H1 (cell line): Measurements from ENCODE around the gene GRHL3. TPM values are rescaled to one million over a fixed set of nuclear protein-coding genes. Genes with fewer than 3 reads are reported as not detected.

Source experiments
- CTCF ChIA-PET: fragments of 300-600 bp; sonication (Branson Sonifier 250); formaldehyde crosslinking; loops from one replicate; lab custom pipeline; 2021; ENCODE audit not compliant: partially characterized antibody; lab: Charles Lee
- POLR2A ChIA-PET: fragments of 300-600 bp; sonication (Branson Sonifier 250); formaldehyde crosslinking; loops from one replicate; lab custom pipeline; 2021; ENCODE audit warnings: inconsistent platforms; ENCODE audit not compliant: partially characterized antibody; lab: Charles Lee
- DNase-seq, 2 experiments: peaks; one replicate each; pipeline versions ENCODE4 v3.0.0 to v3.0.0-alpha.2; 2010 to 2022; ENCODE audit warnings: low spot score in 2 of 2, low read depth in 1 of 2, mixed read lengths in 1 of 2
- FAIRE-seq: peaks from 2 replicates; lab custom pipeline; 2011; peaks lifted over from hg19 to GRCh38; lab: Jason Lieb, UNC
- H2AFZ ChIP-seq: 2 replicates; pipeline ENCODE4 v1.8.1; 2012; ENCODE audit warnings: low read length, inconsistent platforms
- H2AK5ac ChIP-seq: 2 replicates; pipeline ENCODE4 v1.6.1; 2013; ENCODE audit warnings: low read depth, low read length
- H2BK120ac ChIP-seq: replicated peaks from 2 replicates; pipeline ENCODE3; 2013; ENCODE audit warnings: low read depth, low read length, inconsistent platforms
- H2BK12ac ChIP-seq: 2 replicates; pipeline ENCODE4 v1.6.1; 2013; ENCODE audit warnings: low read depth, low read length
- H2BK15ac ChIP-seq: 2 replicates; pipeline ENCODE4 v1.6.1; 2013; ENCODE audit warnings: low read length
- H2BK20ac ChIP-seq: 2 replicates; pipeline ENCODE4 v1.6.1; 2013; ENCODE audit warnings: low read length
- H2BK5ac ChIP-seq: 2 replicates; pipeline ENCODE4 v1.6.1; 2013; ENCODE audit warnings: low read depth, low read length
- H3K14ac ChIP-seq: 2 replicates; pipeline ENCODE4 v1.6.1; 2013; ENCODE audit warnings: inconsistent platforms; ENCODE audit not compliant: insufficient read length
- H3K18ac ChIP-seq: 2 replicates; pipeline ENCODE4 v1.6.1; 2013; ENCODE audit warnings: low read length; ENCODE audit errors: extremely low read depth
- H3K23ac ChIP-seq: 2 replicates; pipeline ENCODE4 v1.6.1; 2013; ENCODE audit warnings: inconsistent platforms; ENCODE audit not compliant: insufficient read length
- H3K23me2 ChIP-seq: 2 replicates; pipeline ENCODE4 v1.6.1; 2013; ENCODE audit warnings: low read depth, low read length
- H3K27ac ChIP-seq: 2 replicates; pipeline ENCODE4 v1.6.1; 2011; ENCODE audit warnings: low read depth, low read length, inconsistent platforms
- H3K27me3 ChIP-seq, 4 experiments: replicated peaks in 1 of 4; 1 replicate in 1 of 4; 2 replicates in 3 of 4; pipeline versions ENCODE4 v1.6.1 to v1.8.1; 2011 to 2013; ENCODE audit warnings: low read length in 3 of 4, mild to moderate bottlenecking in 3 of 4, inconsistent platforms in 2 of 4, mixed read lengths in 2 of 4, moderate library complexity in 1 of 4; ENCODE audit not compliant: control insufficient read depth in 3 of 4, insufficient read depth in 3 of 4; ENCODE audit errors: extremely low read depth in 1 of 4
- H3K36me3 ChIP-seq, 4 experiments: 2 replicates each; pipeline versions ENCODE4 v1.6.1 to v1.8.1; 2011 to 2013; ENCODE audit warnings: mild to moderate bottlenecking in 4 of 4, low read length in 3 of 4, moderate library complexity in 2 of 4, control low read depth in 1 of 4, inconsistent platforms in 1 of 4; ENCODE audit not compliant: insufficient read depth in 4 of 4, control insufficient read depth in 2 of 4
- H3K4ac ChIP-seq: replicated peaks from 2 replicates; pipeline ENCODE3; 2013; ENCODE audit warnings: low read length, low read depth, mixed read lengths, inconsistent platforms; ENCODE audit not compliant: insufficient read length
- H3K4me1 ChIP-seq, 4 experiments: replicated peaks in 1 of 4; 1 replicate in 1 of 4; 2 replicates in 3 of 4; pipeline versions ENCODE4 v1.6.1 to v1.8.1; 2011 to 2013; ENCODE audit warnings: low read length in 3 of 4, inconsistent platforms in 2 of 4, mixed read lengths in 1 of 4; ENCODE audit not compliant: insufficient read depth in 4 of 4, control insufficient read depth in 3 of 4
- H3K4me2 ChIP-seq, 2 experiments: 2 replicates each; pipeline versions ENCODE4 v1.6.1 to v1.8.1; 2011 to 2013; ENCODE audit warnings: low read depth in 2 of 2, low read length in 2 of 2, control low read depth in 1 of 2, inconsistent platforms in 1 of 2, mild to moderate bottlenecking in 1 of 2; ENCODE audit not compliant: insufficient read depth in 1 of 2
- H3K4me3 ChIP-seq, 4 experiments: fragments of 200-600, 300-600 bp in 1 of 4; sonication (generic), shearing (Covaris generic), sonication (Bioruptor Twin) in 1 of 4; 2 replicates each; pipeline versions ENCODE4 v1.5.1 to v1.8.1; 2011 to 2016; ENCODE audit warnings: low read length in 4 of 4, low read depth in 3 of 4, control low read depth in 2 of 4, inconsistent platforms in 2 of 4, mild to moderate bottlenecking in 2 of 4, mixed read lengths in 1 of 4, moderate library complexity in 1 of 4; ENCODE audit not compliant: insufficient read depth in 2 of 4; ENCODE audit errors: extremely low read depth in 1 of 4
- H3K56ac ChIP-seq: replicated peaks from 2 replicates; pipeline ENCODE3; 2013; ENCODE audit warnings: low read depth, mild to moderate bottlenecking, mixed read lengths, low read length, inconsistent platforms; ENCODE audit not compliant: insufficient read length
- H3K79me1 ChIP-seq: 2 replicates; pipeline ENCODE4 v1.6.1; 2013; ENCODE audit warnings: low read depth, low read length, control low read depth
- H3K79me2 ChIP-seq, 2 experiments: 2 replicates each; pipeline versions ENCODE4 v1.6.1 to v1.8.1; 2012 to 2013; ENCODE audit warnings: low read length in 2 of 2, mild to moderate bottlenecking in 2 of 2, inconsistent platforms in 1 of 2; ENCODE audit not compliant: insufficient read depth in 2 of 2, control insufficient read depth in 1 of 2
- H3K9ac ChIP-seq, 4 experiments: replicated peaks in 1 of 4; 1 replicate in 1 of 4; 2 replicates in 3 of 4; pipeline versions ENCODE4 v1.6.1 to v1.8.1; 2011 to 2013; ENCODE audit warnings: low read depth in 3 of 4, low read length in 3 of 4, control low read depth in 2 of 4, mild to moderate bottlenecking in 2 of 4, moderate library complexity in 2 of 4, inconsistent platforms in 1 of 4; ENCODE audit errors: extremely low read depth in 1 of 4
- H3K9me3 ChIP-seq, 2 experiments: 2 replicates each; pipeline versions ENCODE4 v1.6.1 to v1.8.1; 2012 to 2013; ENCODE audit warnings: mild to moderate bottlenecking in 2 of 2, moderate library complexity in 2 of 2, control low read depth in 1 of 2, inconsistent platforms in 1 of 2, low read depth in 1 of 2, low read length in 1 of 2, mixed read lengths in 1 of 2; ENCODE audit not compliant: insufficient read depth in 2 of 2
- H4K20me1 ChIP-seq, 2 experiments: replicated peaks in 1 of 2; 2 replicates each; pipeline versions ENCODE3 to v1.8.1; 2011 to 2013; ENCODE audit warnings: inconsistent platforms in 2 of 2, low read length in 2 of 2, mild to moderate bottlenecking in 1 of 2; ENCODE audit not compliant: insufficient read depth in 2 of 2, control insufficient read depth in 1 of 2
- H4K5ac ChIP-seq: 2 replicates; pipeline ENCODE4 v1.6.1; 2013; ENCODE audit warnings: low read length, low read depth, mixed read lengths, inconsistent platforms; ENCODE audit not compliant: insufficient read length
- H4K8ac ChIP-seq: 2 replicates; pipeline ENCODE4 v1.8.0; 2013; ENCODE audit warnings: mild to moderate bottlenecking, moderate library complexity, low read length, inconsistent platforms; ENCODE audit not compliant: insufficient read depth; ENCODE audit errors: extremely low read depth
- H4K91ac ChIP-seq: replicated peaks from 2 replicates; pipeline ENCODE3; 2013; ENCODE audit warnings: low read length, mixed read lengths, inconsistent platforms; ENCODE audit not compliant: insufficient read length
- E2F6 ChIP-seq: IDR thresholded peaks from 2 replicates; pipeline ENCODE4 v1.6.1; 2012; ENCODE audit warnings: inconsistent platforms
- MAFK ChIP-seq: IDR thresholded peaks from 2 replicates; pipeline ENCODE4 v1.6.1; 2012; ENCODE audit warnings: low read depth, mild to moderate bottlenecking, improper control_type of control experiment, low read length
- RFX5 ChIP-seq: IDR thresholded peaks from 2 replicates; pipeline ENCODE4 v1.6.1; 2011; ENCODE audit warnings: low read depth, low read length, improper control_type of control experiment, borderline replicate concordance
- WGBS, 2 experiments: shearing (Covaris generic) in 1 of 2; methylation state at CpG; one replicate each; pipeline versions ENCODE4 v1.1.6 to v1.1.7; 2013 to 2015; ENCODE audit warnings: low lambda C conversion rate in 2 of 2, mixed read lengths in 2 of 2, inconsistent platforms in 1 of 2, low coverage in 1 of 2, missing lambda C conversion rate in 1 of 2; ENCODE audit not compliant: insufficient replicate concordance in 2 of 2, insufficient coverage in 1 of 2, insufficient read length in 1 of 2; ENCODE audit errors: extremely low coverage in 1 of 2, missing lambda C conversion rate in 1 of 2; 5-methylcytosine and 5-hydroxymethylcytosine counted together
- polyA plus RNA-seq, 7 experiments: library from polyadenylated mRNA; depleted of rRNA in 3 of 7; stranded (reverse) in 5 of 7; unstranded in 2 of 7; fragments of >200 nt in 5 of 7; fragments of 200-250 nt in 2 of 7; gene quantifications; 1 replicate in 5 of 7; 2 replicates in 1 of 7; 4 replicates in 1 of 7; pipeline versions ENCODE4 v1.2.1 to v1.2.3, GENCODE V29; 2011 to 2013; ENCODE audit warnings: missing spikeins in 2 of 7, mixed read lengths in 2 of 7
- total RNA-seq: library from RNA; stranded (reverse); fragmentation: NEBNext Ultra II Directional; extraction: Animal tissue kit (Norgen Biotek cat#: 25700); gene quantifications from 2 replicates; pipeline ENCODE4 v1.2.1, GENCODE V29; 2021

Gene GRHL3
- total and polyA plus RNA-seq, 2 of the 8 experiments (the other 6 are each of a cell fraction or from before 2014, with no cell fraction given): 0.80 to 1.8 TPM

- H3K14ac ChIP-seq: no peak overlapping the region
- no peak overlapping the region for H4K8ac ChIP-seq
- no peak overlapping the region for H2AFZ ChIP-seq
- no peaks in the 10 kb centered on the region for H3K79me2 ChIP-seq
- 0 out of 2 replicates have a peak overlapping the region, but pooled peaks have one; percentile 11 for H2BK20ac ChIP-seq
- no peak overlapping the region for H3K27ac ChIP-seq
- H3K27me3 ChIP-seq: no peaks in the 10 kb centered on the region
- 0 out of 2 replicates have a peak overlapping the region, but pooled peaks have one; percentile 44 for H2BK12ac ChIP-seq
- no peak overlapping the region for H2BK120ac ChIP-seq
- POLR2A ChIA-PET: interaction anchor here (1.0 to 1.3 kb wide), 3 partner anchors 9 to 352 kb away, joined by 3 read pairs; no protein-coding TSS in a partner anchor
- H3K23me2 ChIP-seq: no peaks in the 10 kb centered on the region
- H3K9me3 ChIP-seq: no peaks in the 10 kb centered on the region
- WGBS, 2 experiments: 82% methylated on average over 4 of the region's 4 CpGs; no CpG with 5 or more reads in 1 of the 2 experiments
- no peaks in the 10 kb centered on the region for H3K36me3 ChIP-seq
- no peaks in the 10 kb centered on the region for H3K79me1 ChIP-seq
- no peak overlapping the region for H3K23ac ChIP-seq
- no peak for DNase-seq
- peaks cover 2 to 16% (median 7%) of the 10 kb centered on the region in 4 experiments; a peak in 6 of 7 replicates for H3K4me1 ChIP-seq
- H4K20me1 ChIP-seq: no peaks in the 10 kb centered on the region
- no peak overlapping the region for H4K91ac ChIP-seq
- TF ChIP-seq MAFK: peak; percentile 85
- no peak for TF ChIP-seq E2F6
- no peak for TF ChIP-seq RFX5
- TF ChIP-seq, all 59 proteins: peak for 1
- Histone ChIP-seq H2AK5ac (no peak overlapping the region), H3K4ac (no peak overlapping the region), H3K4me2 (no peak overlapping the region), H4K5ac (no peak overlapping the region), H3K9ac (no peak overlapping the region), H2BK5ac (no peak overlapping the region), H3K4me3 (no peak overlapping the region), H3K18ac (no peak overlapping the region), H2BK15ac (no peak overlapping the region), H3K56ac (no peak overlapping the region)
- CTCF ChIA-PET: interaction anchor here (0.6 to 7.2 kb wide), 9 partner anchors 10 to 100 kb away, joined by 3 to 39 read pairs (median 4); no protein-coding TSS in a partner anchor
- FAIRE-seq: no peak
Measured at GRCh38 chr1:24292103-24292502, 27.1 kb upstream of the GRHL3 start.
